ENCODE measurements around the gene MAN1A2.

GRCh38 chr1:117447661-117448060, 80.4 kb downstream of the MAN1A2 start:
- TF ChIP-seq SMC3 (conservative IDR thresholded peaks at IDR 0.05; ENCODE audit: poor library complexity) (no peak), CTCF (IDR thresholded peaks at IDR 0.05; ENCODE audit: poor library complexity, severe bottlenecking) (no peak), RAD21 (conservative IDR thresholded peaks at IDR 0.05) (no peak), TAF1 (IDR thresholded peaks at IDR 0.05; ENCODE audit: low read depth) (no peak)
